ENCODE data around the gene KBTBD2.
"Not testable (repeated sequence)": the region's sequence is repeated elsewhere in the genome, so short reads cannot be mapped to it uniquely, and the experiment has no call there.

KBTBD2 gene

GRCh38 chr7:32858648-32859047 is 32.9 kb downstream of the KBTBD2 start:
- no peak for DNase-seq (ENCODE audit: low spot score)

GRCh38 chr7:32857063-32857462 is 34.5 kb downstream of the KBTBD2 start:
- H3K36me3 ChIP-seq (replicated peaks in 1 of 2; ENCODE audit: control insufficient read depth in 2 of 2, insufficient read depth in 2 of 2, low read length in 2 of 2); H2BK15ac ChIP-seq (ENCODE audit: low read length); H2AFZ ChIP-seq (ENCODE audit: low read length); H3K79me1 ChIP-seq (ENCODE audit: low read depth, low read length); H3K27me3 ChIP-seq (ENCODE audit: control insufficient read depth in 3 of 3, insufficient read depth in 3 of 3, low read depth in 1 of 3, low read length in 3 of 3); H3K23ac ChIP-seq (ENCODE audit: low read depth, low read length, poor library complexity); H3K9me3 ChIP-seq (replicated peaks in 1 of 2; ENCODE audit: control insufficient read depth in 2 of 2, insufficient read depth in 1 of 2, low read depth in 1 of 2, low read length in 2 of 2); H3K4me1 ChIP-seq (ENCODE audit: control insufficient read depth in 2 of 2, insufficient read depth in 1 of 2, low read depth in 1 of 2, low read length in 2 of 2); H2BK5ac ChIP-seq (ENCODE audit: low read length); H3K4me3 ChIP-seq (ENCODE audit: low read length in 2 of 2); H2BK12ac ChIP-seq (ENCODE audit: low read length); DNase-seq (ENCODE audit: low spot score); H2BK120ac ChIP-seq (ENCODE audit: low read depth, low read length); H3K18ac ChIP-seq (ENCODE audit: low read length); H4K8ac ChIP-seq (ENCODE audit: low read depth, low read length); H3K9ac ChIP-seq (ENCODE audit: low read depth, low read length, poor library complexity); H3K27ac ChIP-seq (replicated peaks; ENCODE audit: low read length); H2AK5ac ChIP-seq (ENCODE audit: low read depth, low read length); H4K91ac ChIP-seq (ENCODE audit: low read depth, low read length, poor library complexity); H3K14ac ChIP-seq (ENCODE audit: low read length); H3K4me2 ChIP-seq (ENCODE audit: insufficient read depth, low read length, poor library complexity, severe bottlenecking); H3K4ac ChIP-seq (ENCODE audit: low read length): not testable (repeated sequence)
- WGBS, 2 donors (ENCODE audit: extremely low coverage in 2 of 2, insufficient read length in 2 of 2, insufficient replicate concordance in 1 of 2): no CpG with 5 or more reads among the region's 5 CpGs

More at GRCh38 chr7:32858648-32859047, 32.9 kb downstream of the KBTBD2 start:
- H3K79me1 ChIP-seq (ENCODE audit: low read depth, low read length): peaks cover 2% of the 10 kb centered on the region
- no CpG with 5 or more reads among the region's 1 CpG for WGBS, 2 donors (ENCODE audit: extremely low coverage in 2 of 2, insufficient read length in 2 of 2, insufficient replicate concordance in 1 of 2)
- H3K9ac ChIP-seq (ENCODE audit: low read depth, low read length, poor library complexity): no peak overlapping the region
- H2BK120ac ChIP-seq (ENCODE audit: low read depth, low read length): no peak overlapping the region
- H2BK12ac ChIP-seq (ENCODE audit: low read length): no peak overlapping the region
- no peak overlapping the region for H2AFZ ChIP-seq (ENCODE audit: low read length)
- no peak overlapping the region for H2BK5ac ChIP-seq (ENCODE audit: low read length)
- no peak overlapping the region for H2AK5ac ChIP-seq (ENCODE audit: low read depth, low read length)
- peaks cover 0 to 4% of the 10 kb centered on the region in 2 donors for H3K4me1 ChIP-seq (ENCODE audit: control insufficient read depth in 2 of 2, insufficient read depth in 1 of 2, low read depth in 1 of 2, low read length in 2 of 2)
- no peak overlapping the region for H3K4me3 ChIP-seq (ENCODE audit: low read length in 2 of 2)
- H3K23ac ChIP-seq (ENCODE audit: low read depth, low read length, poor library complexity): no peak overlapping the region
- H3K18ac ChIP-seq (ENCODE audit: low read length): no peak overlapping the region
- H3K9me3 ChIP-seq (replicated peaks in 1 of 2; ENCODE audit: control insufficient read depth in 2 of 2, insufficient read depth in 1 of 2, low read depth in 1 of 2, low read length in 2 of 2): no peaks in the 10 kb centered on the region
- no peak overlapping the region for H3K14ac ChIP-seq (ENCODE audit: low read length)
- no peak overlapping the region for H3K4ac ChIP-seq (ENCODE audit: low read length)
- H3K4me2 ChIP-seq (ENCODE audit: insufficient read depth, low read length, poor library complexity, severe bottlenecking): no peak overlapping the region
- H3K36me3 ChIP-seq (replicated peaks in 1 of 2; ENCODE audit: control insufficient read depth in 2 of 2, insufficient read depth in 2 of 2, low read length in 2 of 2): no peaks in the 10 kb centered on the region
- no peaks in the 10 kb centered on the region for H3K27me3 ChIP-seq (ENCODE audit: control insufficient read depth in 3 of 3, insufficient read depth in 3 of 3, low read depth in 1 of 3, low read length in 3 of 3)
- no peak overlapping the region for H4K8ac ChIP-seq (ENCODE audit: low read depth, low read length)
- no peak overlapping the region for H4K91ac ChIP-seq (ENCODE audit: low read depth, low read length, poor library complexity)
- H3K27ac ChIP-seq (replicated peaks; ENCODE audit: low read length): no peak overlapping the region
- no peak overlapping the region for H2BK15ac ChIP-seq (ENCODE audit: low read length)

GRCh38 chr7:32855837-32856775 is 35.5 kb downstream of the KBTBD2 start:
- not testable (repeated sequence) for H2BK12ac ChIP-seq (ENCODE audit: low read length); H2BK15ac ChIP-seq (ENCODE audit: low read length); H3K14ac ChIP-seq (ENCODE audit: low read length); H3K4ac ChIP-seq (ENCODE audit: low read length); H4K8ac ChIP-seq (ENCODE audit: low read depth, low read length); H2BK5ac ChIP-seq (ENCODE audit: low read length); H3K4me1 ChIP-seq (ENCODE audit: control insufficient read depth in 2 of 2, insufficient read depth in 1 of 2, low read depth in 1 of 2, low read length in 2 of 2); H3K27ac ChIP-seq (replicated peaks; ENCODE audit: low read length); H3K9ac ChIP-seq (ENCODE audit: low read depth, low read length, poor library complexity); H2BK120ac ChIP-seq (ENCODE audit: low read depth, low read length); H2AFZ ChIP-seq (ENCODE audit: low read length); H3K18ac ChIP-seq (ENCODE audit: low read length); H3K36me3 ChIP-seq (replicated peaks in 1 of 2; ENCODE audit: control insufficient read depth in 2 of 2, insufficient read depth in 2 of 2, low read length in 2 of 2); H3K4me3 ChIP-seq (ENCODE audit: low read length in 2 of 2); H3K79me1 ChIP-seq (ENCODE audit: low read depth, low read length); H2AK5ac ChIP-seq (ENCODE audit: low read depth, low read length); H3K27me3 ChIP-seq (ENCODE audit: control insufficient read depth in 3 of 3, insufficient read depth in 3 of 3, low read depth in 1 of 3, low read length in 3 of 3); H3K23ac ChIP-seq (ENCODE audit: low read depth, low read length, poor library complexity); DNase-seq (ENCODE audit: low spot score); H3K9me3 ChIP-seq (replicated peaks in 1 of 2; ENCODE audit: control insufficient read depth in 2 of 2, insufficient read depth in 1 of 2, low read depth in 1 of 2, low read length in 2 of 2); H3K4me2 ChIP-seq (ENCODE audit: insufficient read depth, low read length, poor library complexity, severe bottlenecking); H4K91ac ChIP-seq (ENCODE audit: low read depth, low read length, poor library complexity)
- WGBS, 2 donors (ENCODE audit: extremely low coverage in 2 of 2, insufficient read length in 2 of 2, insufficient replicate concordance in 1 of 2): no CpG with 5 or more reads among the region's 9 CpGs

- not testable (repeated sequence) for H3K27me3 ChIP-seq (ENCODE audit: control insufficient read depth in 3 of 3, insufficient read depth in 3 of 3, low read depth in 1 of 3, low read length in 3 of 3); H3K36me3 ChIP-seq (replicated peaks in 1 of 2; ENCODE audit: control insufficient read depth in 2 of 2, insufficient read depth in 2 of 2, low read length in 2 of 2); DNase-seq (ENCODE audit: low spot score); H3K23ac ChIP-seq (ENCODE audit: low read depth, low read length, poor library complexity); H2BK12ac ChIP-seq (ENCODE audit: low read length); H3K4ac ChIP-seq (ENCODE audit: low read length); H3K9me3 ChIP-seq (replicated peaks in 1 of 2; ENCODE audit: control insufficient read depth in 2 of 2, insufficient read depth in 1 of 2, low read depth in 1 of 2, low read length in 2 of 2); H2AFZ ChIP-seq (ENCODE audit: low read length); H2BK15ac ChIP-seq (ENCODE audit: low read length); H2BK120ac ChIP-seq (ENCODE audit: low read depth, low read length); H3K9ac ChIP-seq (ENCODE audit: low read depth, low read length, poor library complexity); H4K8ac ChIP-seq (ENCODE audit: low read depth, low read length); H3K14ac ChIP-seq (ENCODE audit: low read length); H3K18ac ChIP-seq (ENCODE audit: low read length); H3K4me1 ChIP-seq (ENCODE audit: control insufficient read depth in 2 of 2, insufficient read depth in 1 of 2, low read depth in 1 of 2, low read length in 2 of 2); H3K79me1 ChIP-seq (ENCODE audit: low read depth, low read length); H4K91ac ChIP-seq (ENCODE audit: low read depth, low read length, poor library complexity); H3K4me2 ChIP-seq (ENCODE audit: insufficient read depth, low read length, poor library complexity, severe bottlenecking); H2BK5ac ChIP-seq (ENCODE audit: low read length); H3K27ac ChIP-seq (replicated peaks; ENCODE audit: low read length); H2AK5ac ChIP-seq (ENCODE audit: low read depth, low read length); H3K4me3 ChIP-seq (ENCODE audit: low read length in 2 of 2)
- no CpG with 5 or more reads among the region's 3 CpGs for WGBS, 2 donors (ENCODE audit: extremely low coverage in 2 of 2, insufficient read length in 2 of 2, insufficient replicate concordance in 1 of 2)
These were observed 40.9 kb downstream of the KBTBD2 start for GRCh38 chr7:32850654-32851053.
